Aorta (tissue), 5 donors: ENCODE measurements around the gene PDHB. TPM values are rescaled to one million over a fixed set of nuclear protein-coding genes. Genes with fewer than 3 reads are reported as not detected.

Experiments used
- ATAC-seq: fragments of 200-7000 bp; cut with Tn5 transposase; one replicate; pipeline ENCODE4 v1.9.1; 2022; ENCODE audit warnings: moderate library complexity; ENCODE audit not compliant: low FRiP score
- DNase-seq, 2 donors: peaks; one replicate each; pipeline ENCODE4 v3.0.0-alpha.2; 2020
- H3K27ac ChIP-seq, 2 donors: one replicate each; pipeline ENCODE4 v1.5.1; 2013; ENCODE audit warnings: low read length in 2 of 2, mild to moderate bottlenecking in 2 of 2, moderate library complexity in 2 of 2, control low read depth in 1 of 2, inconsistent platforms in 1 of 2, low read depth in 1 of 2
- H3K27me3 ChIP-seq, 2 donors: one replicate each; pipeline ENCODE4 v1.6.1; 2013; ENCODE audit warnings: control low read depth in 1 of 2, low read length in 1 of 2, mild to moderate bottlenecking in 1 of 2, moderate library complexity in 1 of 2; ENCODE audit not compliant: insufficient read depth in 2 of 2, control insufficient read depth in 1 of 2
- H3K36me3 ChIP-seq, 2 donors: one replicate each; pipeline ENCODE4 v1.6.1; 2013; ENCODE audit warnings: control low read depth in 1 of 2, low read length in 1 of 2, mild to moderate bottlenecking in 1 of 2; ENCODE audit not compliant: insufficient read depth in 2 of 2, control insufficient read depth in 1 of 2
- H3K4me1 ChIP-seq, 2 donors: one replicate each; pipeline ENCODE4 v1.6.1; 2013; ENCODE audit warnings: low read length in 2 of 2, control low read depth in 1 of 2, mild to moderate bottlenecking in 1 of 2, moderate library complexity in 1 of 2; ENCODE audit not compliant: insufficient read depth in 2 of 2, control insufficient read depth in 1 of 2
- H3K4me3 ChIP-seq, 2 donors: one replicate each; pipeline ENCODE4 v1.5.1; 2013; ENCODE audit warnings: low read length in 2 of 2, control low read depth in 1 of 2, mild to moderate bottlenecking in 1 of 2
- H3K9me3 ChIP-seq: one replicate; pipeline ENCODE4 v1.6.1; 2013; ENCODE audit warnings: mild to moderate bottlenecking, low read length; ENCODE audit not compliant: control insufficient read depth
- WGBS, 2 donors: extraction: QIAGEN DNeasy Blood & Tissue Kit; methylation state at CpG; one replicate each; pipeline ENCODE4 v1.1.7; 2013; 5-methylcytosine and 5-hydroxymethylcytosine counted together
- intact Hi-C, 2 donors: fragments of 100-400 bp; cut with DNase I; formaldehyde crosslinking; loops; one replicate each; pipeline versions ENCODE4 v1.14.2 to v1.15.0; 2022
- long read RNA-seq, 2 donors: library from polyadenylated mRNA; unstranded; transcript quantifications; one replicate each; pipeline ENCODE4 v2.0.0, GENCODE V29; 2020 to 2021
- polyA plus RNA-seq, 2 donors: library from polyadenylated mRNA; stranded (reverse); fragments of 200-250 nt; gene quantifications; one replicate each; pipeline ENCODE4 v1.2.3, GENCODE V29; 2013
- total RNA-seq, 2 donors: library from RNA; stranded (reverse); fragmentation: NEBNext Ultra II Directional; extraction: Animal tissue kit (Norgen Biotek cat#: 25700); gene quantifications; one replicate each; pipeline ENCODE4 v1.2.1, GENCODE V29; 2021
- donor health status: healthy with polysubstance abuse.
- donor health status: Bipolar disorder and iron deficiency.
- donor health status: DM: no; HTN: no; CAD: no.
- donor health status: DM: no; HTN: no; CAD: no.
- donor health status: DM: yes; HTN: yes; CAD: no.

Gene PDHB
- 10 to 100 TPM; 49.0 to 49.9 TPM for total RNA-seq
- 10 to 100 TPM; 68.4 to 72.7 TPM for polyA plus RNA-seq
- long read RNA-seq, donor 1, transcript PDHB-201 (10 exons, 1,527 nt), result major isoform, 253 of 292 reads
- long read RNA-seq, donor 1, transcript PDHB-202 (9 exons, 1,478 nt), result minor isoform, 7 of 292 reads
- long read RNA-seq, donor 1, transcript PDHB-203 (9 exons, 1,535 nt), result minor isoform, 8 of 292 reads
- long read RNA-seq, donor 1, partial matches to known transcripts, result 15 of 292 reads
- long read RNA-seq, donor 1, other reads (novel, unspliced or antisense), result 7 of 292 reads
- long read RNA-seq, donor 2, transcript PDHB-201 (10 exons, 1,527 nt), result major isoform, 29 of 38 reads
- long read RNA-seq, donor 2, partial matches to known transcripts, result 0 of 38 reads
- long read RNA-seq, donor 2, other reads (novel, unspliced or antisense), result 4 of 38 reads

DNA sequence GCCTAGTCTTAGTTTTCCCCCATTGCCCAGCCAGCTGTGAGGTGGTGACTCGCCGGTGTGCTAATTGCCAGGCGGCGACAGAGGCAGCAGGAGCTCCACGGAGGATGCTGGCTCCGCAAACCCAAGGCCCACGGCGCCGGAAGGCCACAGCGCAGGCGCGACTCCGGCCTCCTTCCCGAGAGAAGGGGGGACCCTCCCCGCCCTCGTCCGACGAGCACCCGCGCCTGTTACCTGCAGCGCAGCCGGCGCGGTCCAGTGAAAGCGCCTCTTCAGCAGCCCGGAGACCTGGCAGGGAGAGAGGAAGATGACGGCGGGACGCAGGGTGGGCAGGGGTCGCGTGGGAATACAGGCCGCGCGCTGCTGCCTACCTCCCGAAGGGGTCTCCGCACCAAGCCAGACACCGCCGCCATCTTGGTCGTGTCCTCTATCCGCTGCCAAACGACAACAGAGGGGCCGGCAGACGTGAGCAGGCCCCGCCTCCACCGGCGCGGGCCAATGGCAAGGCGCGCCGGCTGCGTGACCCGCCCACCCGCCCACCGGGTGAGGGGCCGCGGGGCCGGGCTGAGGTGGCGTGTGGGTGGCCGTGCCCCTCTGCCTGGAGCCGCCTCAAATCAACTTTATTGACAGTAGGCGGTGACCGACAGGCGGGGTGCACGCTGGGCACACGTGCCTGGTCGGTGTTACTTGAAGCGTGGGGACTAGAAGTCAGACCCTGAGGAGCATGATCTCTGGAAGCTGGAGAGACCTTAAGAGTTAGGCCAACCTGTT is at the start of gene PDHB:
Gene PDHB (minus strand): TSS at position 433 of the 768 bp plus-strand sequence. CDS start 23 bp downstream, at position 410.
- H3K4me1 ChIP-seq, result no peaks in the 10 kb centered on the region
- intact Hi-C loops, result loop anchor here (5.0 to 10.0 kb wide), 2 partner anchors 59 to 101 kb away; partner anchors contain the start of genes KCTD6 (in 2 of the 2) and ACOX2 (in 1 of the 2)
- H3K27ac ChIP-seq, result peak within 1 kb of the TSS in 1 of 2 donors; percentile 60
- ATAC-seq (peak; percentile 97), DNase-seq (peak; percentile 96 to 99)
- 0% methylated on average over 66 to 67 of the region's 67 CpGs for WGBS, 2 donors
- H3K4me3 ChIP-seq, result peak within 1 kb of the TSS; percentile 32 to 55
- H3K9me3 ChIP-seq, result no peaks in the 10 kb centered on the region
- peaks cover 3% of the 10 kb centered on the region in 2 donors for H3K36me3 ChIP-seq
- H3K27me3 ChIP-seq, result no peaks in the 10 kb centered on the region

DNA sequence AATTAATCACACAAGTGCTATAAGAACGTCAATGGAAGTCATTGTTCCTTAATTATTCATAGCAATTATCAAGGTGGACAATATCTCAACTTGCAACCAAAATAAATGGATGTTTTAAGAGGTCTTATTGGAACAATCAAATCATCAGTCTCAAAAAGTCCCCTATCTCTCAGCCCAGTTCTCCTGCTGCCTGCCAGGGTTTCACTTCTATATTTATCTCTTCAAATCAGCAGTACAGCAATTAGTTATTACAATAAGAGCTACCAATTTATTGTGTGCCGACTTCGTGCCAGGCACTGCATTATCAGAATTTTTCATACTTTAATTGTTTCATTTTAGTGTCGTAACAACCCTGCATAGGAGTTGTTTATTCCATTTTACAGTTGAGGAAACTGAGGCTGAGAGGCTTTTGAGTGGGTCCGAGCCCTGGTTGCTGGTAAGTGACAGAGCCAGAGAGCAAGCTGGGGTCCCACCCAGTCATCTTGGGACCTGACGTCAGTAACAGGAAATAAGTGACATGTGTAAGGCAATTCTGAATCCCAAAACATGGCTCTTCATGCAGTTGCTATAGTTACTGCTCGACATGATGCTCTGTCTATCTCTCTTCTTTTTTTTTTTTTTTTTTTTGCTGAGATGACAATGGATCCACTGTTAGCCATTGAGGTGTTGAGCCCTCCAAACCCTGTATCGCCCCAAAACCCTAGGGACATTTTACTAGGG is 49.4 kb upstream of the PDHB start:
- Histone ChIP-seq H3K4me1 (no peaks in the 10 kb centered on the region), H3K27ac (no peak overlapping the region), H3K27me3 (no peaks in the 10 kb centered on the region), H3K36me3 (no peaks in the 10 kb centered on the region), H3K9me3 (peaks cover 3% of the 10 kb centered on the region), H3K4me3 (no peak overlapping the region)
- ATAC-seq (no peak), DNase-seq (no peak)
- intact Hi-C loops, result no loop called here
- WGBS, 2 donors, result 56 to 58% methylated on average over 8 of the region's 8 CpGs

DNA sequence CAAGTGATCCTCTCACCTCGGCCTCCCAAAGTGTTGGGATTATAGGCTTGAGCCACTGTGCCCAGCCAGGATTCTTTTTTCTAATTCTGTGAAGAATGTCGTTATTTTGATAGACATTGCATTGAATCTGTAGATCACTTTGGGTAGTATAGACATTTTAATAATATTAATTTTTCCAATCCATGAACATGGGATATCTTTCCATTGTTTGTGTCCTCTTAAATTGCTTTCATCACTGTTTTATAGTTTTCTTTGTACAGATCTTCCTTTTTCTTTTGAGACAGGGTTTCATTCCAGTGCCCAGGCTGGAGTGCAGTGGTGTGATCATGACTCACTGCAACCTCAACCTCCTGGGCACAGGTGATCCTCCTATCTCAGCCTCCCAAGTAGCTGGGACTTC is 46.7 kb upstream of the PDHB start:
- no peak for ATAC-seq
- peaks cover 3% of the 10 kb centered on the region for H3K9me3 ChIP-seq
- 90 to 95% methylated on average over 2 of the region's 2 CpGs for WGBS, 2 donors
- no peaks in the 10 kb centered on the region for H3K27me3 ChIP-seq
- DNase-seq, result no peak
- no peaks in the 10 kb centered on the region for H3K36me3 ChIP-seq
- intact Hi-C loops, result no loop called here
- H3K27ac ChIP-seq, result no peak overlapping the region
- no peaks in the 10 kb centered on the region for H3K4me1 ChIP-seq
- no peak overlapping the region for H3K4me3 ChIP-seq

DNA sequence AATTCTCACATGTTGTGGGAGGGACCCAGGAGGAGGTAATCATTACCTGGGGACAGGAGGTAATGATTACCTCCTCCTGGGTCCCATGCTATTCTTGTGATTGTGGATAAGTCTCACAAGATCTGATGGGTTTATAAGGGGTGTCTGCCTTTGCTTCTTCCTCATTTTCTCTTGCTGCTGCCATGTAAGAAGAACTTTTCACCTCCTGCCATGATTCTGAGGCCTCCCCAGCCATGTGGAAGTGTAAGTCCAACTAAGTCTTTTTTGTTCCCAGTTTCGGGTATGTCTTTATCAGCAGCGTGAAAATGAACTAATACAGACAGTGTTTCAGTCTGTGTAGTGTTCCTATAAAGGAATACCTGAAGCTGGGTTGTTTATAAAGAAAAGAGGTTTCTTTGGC is 45.1 kb upstream of the PDHB start:
- 76 to 83% methylated on average over 2 of the region's 2 CpGs for WGBS, 2 donors
- H3K27ac ChIP-seq, result no peak overlapping the region
- no peak overlapping the region for H3K4me3 ChIP-seq
- H3K36me3 ChIP-seq, result no peaks in the 10 kb centered on the region
- no peaks in the 10 kb centered on the region for H3K27me3 ChIP-seq
- ATAC-seq (no peak), DNase-seq (no peak)
- H3K9me3 ChIP-seq, result peaks cover 3% of the 10 kb centered on the region
- H3K4me1 ChIP-seq, result no peaks in the 10 kb centered on the region
- intact Hi-C loops, result no loop called here

DNA sequence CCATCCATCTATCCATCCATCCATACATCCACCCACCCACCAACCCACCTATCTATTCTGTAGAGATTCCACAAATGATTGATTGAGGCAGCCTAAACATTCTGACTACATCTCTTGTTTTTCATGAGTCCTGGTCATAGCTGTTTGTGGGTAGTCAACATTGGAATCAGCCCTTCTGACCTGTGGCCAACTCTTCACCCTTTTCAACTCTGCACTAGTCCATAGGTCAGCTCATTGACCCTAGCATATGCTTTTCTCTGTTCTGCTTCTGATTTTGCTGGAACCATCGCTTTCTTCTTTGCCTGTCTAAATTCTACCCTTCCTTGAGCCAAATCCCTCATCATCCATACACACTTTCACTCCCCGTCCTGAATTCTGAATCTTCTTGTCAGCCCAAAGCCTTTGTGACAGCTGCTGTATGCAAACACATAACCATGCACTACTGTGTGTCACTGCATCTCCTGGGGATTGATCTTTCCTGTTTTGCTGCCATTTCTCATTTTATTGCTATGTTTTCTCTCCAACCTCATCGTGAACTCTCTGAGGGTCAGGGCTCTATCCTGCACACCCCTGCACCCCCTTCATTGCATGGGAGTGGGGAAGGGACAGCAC is 41.4 kb upstream of the PDHB start:
- no peaks in the 10 kb centered on the region for H3K4me1 ChIP-seq
- peaks cover 3% of the 10 kb centered on the region for H3K9me3 ChIP-seq
- intact Hi-C loops, result no loop called here
- DNase-seq (no peak), ATAC-seq (no peak)
- WGBS, 2 donors, result 49 to 63% methylated on average over 3 of the region's 3 CpGs
- no peak overlapping the region for H3K4me3 ChIP-seq
- no peaks in the 10 kb centered on the region for H3K36me3 ChIP-seq
- no peaks in the 10 kb centered on the region for H3K27me3 ChIP-seq
- no peak overlapping the region for H3K27ac ChIP-seq

DNA sequence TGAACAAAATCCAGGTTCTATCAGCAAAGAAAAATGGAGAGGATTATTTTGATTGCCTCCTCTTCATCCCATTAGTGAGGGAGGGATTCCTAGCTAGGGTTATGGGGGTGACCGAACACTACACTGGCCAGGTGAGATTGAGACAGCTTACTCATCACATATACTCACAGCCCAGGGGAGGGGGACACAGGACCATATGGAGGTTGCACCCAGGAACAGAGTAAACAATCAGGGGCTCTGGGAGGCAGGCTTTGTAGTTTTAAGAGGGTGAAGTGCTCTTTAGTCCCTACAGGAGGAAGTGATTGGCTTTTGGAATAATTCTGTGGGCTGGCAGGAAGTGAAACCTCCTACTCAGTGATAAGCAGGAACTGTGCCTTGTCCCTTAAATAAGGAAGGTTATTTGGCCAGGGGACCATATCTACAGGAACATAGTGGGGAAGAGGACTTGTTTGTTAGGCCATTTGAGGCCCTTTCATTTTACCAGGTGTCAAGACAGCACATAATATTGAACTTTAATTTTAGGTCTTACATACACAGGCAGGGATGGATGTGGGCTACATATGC is 40.8 kb upstream of the PDHB start:
- Histone ChIP-seq H3K4me1 (no peaks in the 10 kb centered on the region), H3K27ac (no peak overlapping the region), H3K4me3 (no peak overlapping the region), H3K9me3 (peaks cover 3% of the 10 kb centered on the region), H3K36me3 (no peaks in the 10 kb centered on the region), H3K27me3 (no peaks in the 10 kb centered on the region)
- ATAC-seq, result no peak
- no peak for DNase-seq
- WGBS, 2 donors, result 96 to 98% methylated on average over 1 of the region's 1 CpG
- intact Hi-C loops, result no loop called here

DNA sequence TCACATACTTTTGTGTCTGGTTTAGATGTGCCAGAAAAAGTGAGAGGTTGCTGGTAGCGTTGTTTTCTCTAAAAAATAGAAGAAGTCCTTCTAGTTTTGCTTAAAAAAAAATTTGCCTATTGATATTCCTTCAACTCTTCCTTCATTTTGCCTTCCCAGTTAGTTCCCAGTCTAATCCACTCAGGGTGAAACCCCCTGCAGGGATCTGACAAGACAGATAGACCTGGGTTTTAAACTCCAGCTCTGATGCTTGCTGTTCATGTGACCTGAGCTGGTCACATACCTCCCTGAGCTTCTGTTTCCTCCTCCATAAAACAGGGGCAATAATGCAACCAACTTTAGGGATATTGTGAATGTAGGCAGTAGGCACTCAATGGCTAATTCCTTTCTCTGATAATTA is 39.6 kb upstream of the PDHB start:
- Histone ChIP-seq H3K27ac (no peak overlapping the region), H3K4me3 (no peak overlapping the region), H3K36me3 (no peaks in the 10 kb centered on the region), H3K9me3 (no peaks in the 10 kb centered on the region), H3K4me1 (no peaks in the 10 kb centered on the region), H3K27me3 (no peaks in the 10 kb centered on the region)
- ATAC-seq (no peak), DNase-seq (no peak)
- 64 to 65% methylated on average over 1 of the region's 1 CpG for WGBS, 2 donors
- intact Hi-C loops, result no loop called here
